C4-2B (cell line): ENCODE data around the gene FGF11.

Experiments
- ZFX ChIP-seq: fragments of 450-650 bp; IDR thresholded peaks from 2 replicates; pipeline ENCODE4 v1.6.1; 2017
- TF ChIP-seq, protein P1 (sequence below): fragments of 450-650 bp; conservative IDR thresholded peaks from 2 replicates; pipeline ENCODE4 v1.5.1; 2017; ENCODE audit warnings: mild to moderate bottlenecking

DNA sequence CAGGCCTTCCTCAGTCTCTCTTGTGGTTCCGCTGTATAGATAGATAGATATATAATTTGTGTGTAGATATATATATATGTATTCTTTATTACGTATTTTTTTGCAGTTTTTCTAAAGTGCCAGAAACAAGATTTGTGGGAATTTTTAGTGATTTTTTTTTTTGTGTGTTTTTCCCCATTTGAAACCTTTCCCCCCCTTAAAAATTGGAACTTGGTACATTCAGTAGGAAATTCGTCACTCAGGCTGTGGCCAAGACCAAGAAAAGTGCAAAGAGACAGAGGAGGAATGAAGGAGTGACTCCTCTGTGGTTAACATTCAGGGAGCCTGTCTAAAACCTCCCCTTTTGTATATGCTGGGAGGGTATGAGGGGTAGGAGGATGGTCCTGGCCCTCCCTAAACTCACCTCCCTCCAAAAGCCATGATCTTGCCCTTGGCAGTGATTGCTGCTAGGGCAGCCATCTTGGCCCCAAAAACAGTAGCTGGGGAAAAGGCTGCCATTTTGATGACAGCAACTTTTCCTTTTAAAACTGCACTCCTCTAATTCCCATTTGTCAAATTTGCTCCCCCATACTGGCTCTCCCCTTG lies 20.7 kb downstream of the FGF11 start:
- TF ChIP-seq, protein P1, sequence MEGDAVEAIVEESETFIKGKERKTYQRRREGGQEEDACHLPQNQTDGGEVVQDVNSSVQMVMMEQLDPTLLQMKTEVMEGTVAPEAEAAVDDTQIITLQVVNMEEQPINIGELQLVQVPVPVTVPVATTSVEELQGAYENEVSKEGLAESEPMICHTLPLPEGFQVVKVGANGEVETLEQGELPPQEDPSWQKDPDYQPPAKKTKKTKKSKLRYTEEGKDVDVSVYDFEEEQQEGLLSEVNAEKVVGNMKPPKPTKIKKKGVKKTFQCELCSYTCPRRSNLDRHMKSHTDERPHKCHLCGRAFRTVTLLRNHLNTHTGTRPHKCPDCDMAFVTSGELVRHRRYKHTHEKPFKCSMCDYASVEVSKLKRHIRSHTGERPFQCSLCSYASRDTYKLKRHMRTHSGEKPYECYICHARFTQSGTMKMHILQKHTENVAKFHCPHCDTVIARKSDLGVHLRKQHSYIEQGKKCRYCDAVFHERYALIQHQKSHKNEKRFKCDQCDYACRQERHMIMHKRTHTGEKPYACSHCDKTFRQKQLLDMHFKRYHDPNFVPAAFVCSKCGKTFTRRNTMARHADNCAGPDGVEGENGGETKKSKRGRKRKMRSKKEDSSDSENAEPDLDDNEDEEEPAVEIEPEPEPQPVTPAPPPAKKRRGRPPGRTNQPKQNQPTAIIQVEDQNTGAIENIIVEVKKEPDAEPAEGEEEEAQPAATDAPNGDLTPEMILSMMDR = no peak
- no peak for TF ChIP-seq ZFX
